ENCODE data around the gene SH3PXD2A. TPM values are rescaled to one million over a fixed set of nuclear protein-coding genes. Genes with fewer than 3 reads are reported as not detected.
"Not testable (repeated sequence)": the region's sequence is repeated elsewhere in the genome, so short reads cannot be mapped to it uniquely, and the experiment has no call there.

Gene SH3PXD2A
- total RNA-seq, 2 donors from 2014 or later = 8.7 to 13.7 TPM

- not testable (repeated sequence) for H3K27ac Mint-ChIP-seq; ATAC-seq; H3K9me3 Mint-ChIP-seq; H3K36me3 Mint-ChIP-seq; DNase-seq (ENCODE audit: low spot score in 2 of 2)
Measured at GRCh38 chr10:103813312-103813711, 42.1 kb downstream of the SH3PXD2A start.

GRCh38 chr10:103812432-103812831, 42.9 kb downstream of the SH3PXD2A start:
- Mint-ChIP-seq H3K9me3 (no peaks in the 10 kb centered on the region), H3K36me3 (no peaks in the 10 kb centered on the region), H3K27ac (peak overlapping the region in 1 of 2 donors; percentile 55)
- no peak for ATAC-seq
- no peak for DNase-seq (ENCODE audit: low spot score in 2 of 2)

GRCh38 chr10:103812004-103812403, 43.4 kb downstream of the SH3PXD2A start:
- DNase-seq (ENCODE audit: low spot score in 2 of 2) (no peak), ATAC-seq (no peak)
- Mint-ChIP-seq H3K9me3 (no peaks in the 10 kb centered on the region), H3K27ac (peak overlapping the region in 1 of 2 donors; percentile 55), H3K36me3 (no peaks in the 10 kb centered on the region)

GRCh38 chr10:103811463-103811862, 43.9 kb downstream of the SH3PXD2A start:
- Mint-ChIP-seq H3K9me3 (no peaks in the 10 kb centered on the region), H3K36me3 (no peaks in the 10 kb centered on the region), H3K27ac (peak overlapping the region in 1 of 2 donors; percentile 13)
- DNase-seq (ENCODE audit: low spot score in 2 of 2) = no peak
- no peak for ATAC-seq

GRCh38 chr10:103808780-103809179, 46.6 kb downstream of the SH3PXD2A start:
- DNase-seq (ENCODE audit: low spot score in 2 of 2) (no peak), ATAC-seq (no peak)
- H3K9me3 Mint-ChIP-seq = no peaks in the 10 kb centered on the region
- H3K27ac Mint-ChIP-seq = no peak overlapping the region
- H3K36me3 Mint-ChIP-seq = no peaks in the 10 kb centered on the region

GRCh38 chr10:103807996-103808395, 47.4 kb downstream of the SH3PXD2A start:
- Mint-ChIP-seq H3K27ac (no peak overlapping the region), H3K36me3 (no peaks in the 10 kb centered on the region), H3K9me3 (no peaks in the 10 kb centered on the region)
- ATAC-seq (no peak), DNase-seq (ENCODE audit: low spot score in 2 of 2) (no peak)

- Mint-ChIP-seq H3K9me3 (no peaks in the 10 kb centered on the region), H3K27ac (no peak overlapping the region)
- ATAC-seq = no peak
Measured at GRCh38 chr10:103806395-103807187, 48.8 kb downstream of the SH3PXD2A start.

GRCh38 chr10:103805781-103806180, 49.6 kb downstream of the SH3PXD2A start:
- Mint-ChIP-seq H3K36me3 (no peaks in the 10 kb centered on the region), H3K27ac (peak overlapping the region in 1 of 2 donors; percentile 82), H3K9me3 (no peaks in the 10 kb centered on the region)
- ATAC-seq = no peak
- DNase-seq (ENCODE audit: low spot score in 2 of 2) = no peak

More at GRCh38 chr10:103806395-103807187, 48.8 kb downstream of the SH3PXD2A start:
- no peaks in the 10 kb centered on the region for H3K36me3 Mint-ChIP-seq
- DNase-seq (ENCODE audit: low spot score in 2 of 2) = no peak

GRCh38 chr10:103804871-103805270, 50.5 kb downstream of the SH3PXD2A start:
- H3K27ac Mint-ChIP-seq = no peak overlapping the region
- no peaks in the 10 kb centered on the region for H3K9me3 Mint-ChIP-seq
- DNase-seq (ENCODE audit: low spot score in 2 of 2) (no peak), ATAC-seq (no peak)
- no peaks in the 10 kb centered on the region for H3K36me3 Mint-ChIP-seq

GRCh38 chr10:103803941-103804340, 51.4 kb downstream of the SH3PXD2A start:
- no peaks in the 10 kb centered on the region for H3K36me3 Mint-ChIP-seq
- peak; percentile 50 to 77 for ATAC-seq
- no peaks in the 10 kb centered on the region for H3K9me3 Mint-ChIP-seq
- peak overlapping the region in 1 of 2 donors; percentile 40 for H3K27ac Mint-ChIP-seq
- DNase-seq (ENCODE audit: low spot score in 2 of 2) = no peak

GRCh38 chr10:103802637-103803353, 52.6 kb downstream of the SH3PXD2A start:
- Mint-ChIP-seq H3K9me3 (no peaks in the 10 kb centered on the region), H3K36me3 (no peaks in the 10 kb centered on the region), H3K27ac (no peak overlapping the region)
- DNase-seq (ENCODE audit: low spot score in 2 of 2) (no peak), ATAC-seq (no peak)

- no peaks in the 10 kb centered on the region for H3K9me3 Mint-ChIP-seq
- DNase-seq (ENCODE audit: low spot score in 2 of 2) (no peak), ATAC-seq (no peak)
- no peak overlapping the region for H3K27ac Mint-ChIP-seq
- no peaks in the 10 kb centered on the region for H3K36me3 Mint-ChIP-seq
Measured at GRCh38 chr10:103802081-103802480, 53.3 kb downstream of the SH3PXD2A start.

- ATAC-seq (peak; percentile 78 to 87), DNase-seq (ENCODE audit: low spot score in 2 of 2) (no peak)
- Mint-ChIP-seq H3K27ac (peak overlapping the region in 1 of 2 donors; percentile 61), H3K9me3 (no peaks in the 10 kb centered on the region), H3K36me3 (no peaks in the 10 kb centered on the region)
Measured at GRCh38 chr10:103800789-103801540, 54.4 kb downstream of the SH3PXD2A start.

- Mint-ChIP-seq H3K9me3 (no peaks in the 10 kb centered on the region), H3K36me3 (no peaks in the 10 kb centered on the region), H3K27ac (no peak overlapping the region)
- ATAC-seq = no peak
- DNase-seq (ENCODE audit: low spot score in 2 of 2) = no peak
Measured at GRCh38 chr10:103800089-103800488, 55.3 kb downstream of the SH3PXD2A start.

- no peaks in the 10 kb centered on the region for H3K9me3 Mint-ChIP-seq
- H3K27ac Mint-ChIP-seq = no peak overlapping the region
- DNase-seq (ENCODE audit: low spot score in 2 of 2) = no peak
- ATAC-seq = no peak
- H3K36me3 Mint-ChIP-seq = no peaks in the 10 kb centered on the region
Measured at GRCh38 chr10:103799341-103799740, 56.0 kb downstream of the SH3PXD2A start.

GRCh38 chr10:103798511-103798910, 56.9 kb downstream of the SH3PXD2A start:
- Mint-ChIP-seq H3K36me3 (no peaks in the 10 kb centered on the region), H3K9me3 (no peaks in the 10 kb centered on the region), H3K27ac (no peak overlapping the region)
- ATAC-seq (no peak), DNase-seq (ENCODE audit: low spot score in 2 of 2) (no peak)

GRCh38 chr10:103797857-103798256, 57.5 kb downstream of the SH3PXD2A start:
- ATAC-seq (no peak), DNase-seq (ENCODE audit: low spot score in 2 of 2) (no peak)
- H3K27ac Mint-ChIP-seq = no peak overlapping the region
- H3K36me3 Mint-ChIP-seq = no peaks in the 10 kb centered on the region
- no peaks in the 10 kb centered on the region for H3K9me3 Mint-ChIP-seq

Measured in activated naive CD4-positive, alpha-beta T cell treated with anti-CD3 and anti-CD28 coated beads, Interleukin-2, amount 50 U/mL, for 72 hours (primary cell).